Measurements from ENCODE around the gene ANKIB1.

DNA sequence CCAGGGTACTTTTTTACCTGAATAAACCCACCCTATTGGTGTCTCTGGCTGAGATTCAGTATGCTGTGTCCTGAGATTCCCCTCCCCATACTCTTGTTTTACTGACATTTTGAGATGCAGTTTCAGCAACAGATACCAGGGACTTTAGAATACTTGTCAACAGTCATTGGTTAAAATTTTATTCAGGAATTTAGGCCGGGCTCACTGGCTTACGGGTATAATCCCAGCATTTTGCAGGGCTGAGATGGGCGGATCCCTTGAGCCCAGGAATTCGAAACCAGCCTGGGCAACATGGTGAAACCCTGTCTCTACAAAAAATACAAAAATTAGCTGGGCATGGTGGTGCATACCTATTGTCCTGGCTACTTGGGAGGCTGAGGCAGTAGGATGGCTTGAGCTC is 111.5 kb downstream of the ANKIB1 start:
- TF ChIP-seq, protein P1, sequence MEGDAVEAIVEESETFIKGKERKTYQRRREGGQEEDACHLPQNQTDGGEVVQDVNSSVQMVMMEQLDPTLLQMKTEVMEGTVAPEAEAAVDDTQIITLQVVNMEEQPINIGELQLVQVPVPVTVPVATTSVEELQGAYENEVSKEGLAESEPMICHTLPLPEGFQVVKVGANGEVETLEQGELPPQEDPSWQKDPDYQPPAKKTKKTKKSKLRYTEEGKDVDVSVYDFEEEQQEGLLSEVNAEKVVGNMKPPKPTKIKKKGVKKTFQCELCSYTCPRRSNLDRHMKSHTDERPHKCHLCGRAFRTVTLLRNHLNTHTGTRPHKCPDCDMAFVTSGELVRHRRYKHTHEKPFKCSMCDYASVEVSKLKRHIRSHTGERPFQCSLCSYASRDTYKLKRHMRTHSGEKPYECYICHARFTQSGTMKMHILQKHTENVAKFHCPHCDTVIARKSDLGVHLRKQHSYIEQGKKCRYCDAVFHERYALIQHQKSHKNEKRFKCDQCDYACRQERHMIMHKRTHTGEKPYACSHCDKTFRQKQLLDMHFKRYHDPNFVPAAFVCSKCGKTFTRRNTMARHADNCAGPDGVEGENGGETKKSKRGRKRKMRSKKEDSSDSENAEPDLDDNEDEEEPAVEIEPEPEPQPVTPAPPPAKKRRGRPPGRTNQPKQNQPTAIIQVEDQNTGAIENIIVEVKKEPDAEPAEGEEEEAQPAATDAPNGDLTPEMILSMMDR (conservative IDR thresholded peaks at IDR 0.05; ENCODE audit: low read length): no peak
- no peak for TF ChIP-seq EZH2phosphoT487 (IDR thresholded peaks at IDR 0.05; ENCODE audit: borderline replicate concordance, low read depth, low read length)

Measured in OCI-LY7 (cell line).